Limb (tissue), 2 donors: ENCODE results near the gene KRT78.
A peak's percentile ranks its signal among the peaks of the same experiment; 100 is the strongest.
"Not testable (repeated sequence)": the region's sequence is repeated elsewhere in the genome, so short reads cannot be mapped to it uniquely, and the experiment has no call there.

Source experiments
- DNase-seq, 2 donors: peaks; one replicate each; pipeline ENCODE4 v3.0.0-alpha.2; 2016; ENCODE audit errors: extremely low spot score in 2 of 2

Gene KRT78, protein sequence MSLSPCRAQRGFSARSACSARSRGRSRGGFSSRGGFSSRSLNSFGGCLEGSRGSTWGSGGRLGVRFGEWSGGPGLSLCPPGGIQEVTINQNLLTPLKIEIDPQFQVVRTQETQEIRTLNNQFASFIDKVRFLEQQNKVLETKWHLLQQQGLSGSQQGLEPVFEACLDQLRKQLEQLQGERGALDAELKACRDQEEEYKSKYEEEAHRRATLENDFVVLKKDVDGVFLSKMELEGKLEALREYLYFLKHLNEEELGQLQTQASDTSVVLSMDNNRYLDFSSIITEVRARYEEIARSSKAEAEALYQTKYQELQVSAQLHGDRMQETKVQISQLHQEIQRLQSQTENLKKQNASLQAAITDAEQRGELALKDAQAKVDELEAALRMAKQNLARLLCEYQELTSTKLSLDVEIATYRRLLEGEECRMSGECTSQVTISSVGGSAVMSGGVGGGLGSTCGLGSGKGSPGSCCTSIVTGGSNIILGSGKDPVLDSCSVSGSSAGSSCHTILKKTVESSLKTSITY

DNA sequence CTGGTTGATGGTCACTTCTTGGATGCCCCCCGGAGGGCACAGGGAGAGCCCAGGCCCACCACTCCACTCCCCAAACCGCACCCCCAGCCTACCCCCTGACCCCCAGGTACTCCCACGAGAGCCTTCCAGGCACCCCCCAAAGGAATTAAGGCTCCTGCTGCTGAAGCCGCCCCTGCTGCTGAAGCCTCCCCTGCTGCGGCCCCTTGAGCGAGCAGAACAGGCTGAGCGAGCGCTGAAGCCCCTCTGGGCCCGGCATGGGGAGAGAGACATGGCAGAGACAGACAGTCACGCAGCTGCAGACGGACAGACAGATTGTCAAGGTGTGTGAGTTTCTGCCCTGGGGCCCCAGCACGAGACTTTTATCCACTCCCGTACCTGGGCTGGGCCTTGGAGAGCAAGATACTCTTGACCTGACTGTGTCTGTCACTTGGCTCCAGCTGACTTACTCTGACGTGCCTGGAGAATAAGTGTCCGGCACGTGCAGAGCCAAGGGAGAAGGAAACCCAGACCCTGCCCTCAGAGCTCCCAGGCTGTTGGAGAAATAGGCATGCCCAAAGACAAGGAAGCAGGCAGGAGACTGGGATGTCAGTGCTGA lies at the start of gene KRT78:
TSS of gene KRT78 (minus strand) at position 334 of the 595 bp plus-strand sequence. CDS start at position 270, 64 bp downstream.
- DNase-seq: no peak

GRCh38 chr12:52896190-52897100 lies 47.7 kb upstream of the KRT78 start:
- DNase-seq: no peak

GRCh38 chr12:52895726-52896189 lies 47.0 kb upstream of the KRT78 start:
- no peak for DNase-seq

DNA sequence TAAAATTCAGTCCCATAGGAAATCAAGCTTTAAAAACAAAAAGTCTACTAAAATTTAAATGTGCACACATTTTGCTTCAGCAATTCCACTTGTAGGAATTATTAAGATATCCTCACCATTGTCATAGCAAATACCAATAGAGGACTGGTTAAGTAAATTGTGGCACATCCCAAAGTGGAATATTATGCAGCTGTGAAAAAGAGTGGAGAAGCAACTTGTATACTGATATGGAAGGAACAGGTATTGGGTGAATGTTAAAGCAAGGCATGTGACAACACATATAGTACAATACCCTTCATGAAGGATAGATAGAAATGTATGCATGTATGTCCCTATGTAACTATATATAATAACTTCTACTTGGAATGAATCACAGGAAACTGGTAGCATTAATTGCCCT lies 44.2 kb upstream of the KRT78 start:
- no peak for DNase-seq

- no peak for DNase-seq
Measured at GRCh38 chr12:52892207-52892852, 43.5 kb upstream of the KRT78 start.

- DNase-seq: no peak
Measured at GRCh38 chr12:52891044-52891443, 42.2 kb upstream of the KRT78 start.

GRCh38 chr12:52890417-52890816 lies 41.6 kb upstream of the KRT78 start:
- no peak for DNase-seq

GRCh38 chr12:52884526-52885293 lies 35.9 kb upstream of the KRT78 start:
- peak; percentile 64 to 86 for DNase-seq

DNA sequence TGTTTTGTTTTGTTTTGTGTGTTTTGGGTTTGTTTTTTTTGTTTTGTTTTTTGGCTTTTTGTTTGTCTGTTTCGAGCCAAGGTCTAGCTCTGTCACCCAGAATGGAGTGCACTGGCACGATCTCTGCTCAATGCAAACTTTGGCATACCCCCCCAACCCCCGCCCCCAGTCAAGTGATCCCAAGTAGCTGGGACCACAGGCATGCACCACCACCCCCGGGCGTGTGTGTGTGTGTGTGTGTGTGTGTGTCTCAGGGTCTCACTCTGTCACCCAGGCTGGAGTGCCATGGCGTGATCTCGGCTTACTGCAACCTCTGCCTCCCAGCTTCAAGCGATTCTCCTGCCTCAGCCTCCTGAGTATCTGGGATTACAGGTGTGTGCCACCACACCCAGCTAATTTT lies 31.7 kb upstream of the KRT78 start:
- DNase-seq: not testable (repeated sequence)

- peak; percentile 86 to 88 for DNase-seq
Measured at GRCh38 chr12:52879394-52880351, 30.9 kb upstream of the KRT78 start.

GRCh38 chr12:52878507-52879393 lies 30.0 kb upstream of the KRT78 start:
- peak in 1 of 2 donors; percentile 35 for DNase-seq

DNA sequence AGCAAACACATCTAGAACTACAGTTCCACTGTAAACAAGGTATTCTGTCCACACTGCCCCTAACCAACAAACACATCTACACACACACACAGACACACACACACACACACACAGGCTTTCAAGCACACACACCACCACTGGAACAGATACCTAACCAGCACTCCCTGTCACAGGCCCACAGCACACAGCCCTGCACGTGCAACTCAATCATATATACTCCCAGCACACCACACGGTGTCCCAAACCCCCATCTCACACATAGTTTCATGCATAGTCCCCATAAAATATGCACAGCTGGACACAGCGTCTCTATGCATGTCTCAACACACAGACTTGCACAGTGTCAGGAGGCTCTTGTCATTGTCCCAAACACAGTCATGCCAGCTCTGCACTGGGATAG lies 28.4 kb upstream of the KRT78 start:
- no peak for DNase-seq

GRCh38 chr12:52876372-52876771 lies 27.6 kb upstream of the KRT78 start:
- no peak for DNase-seq

DNA sequence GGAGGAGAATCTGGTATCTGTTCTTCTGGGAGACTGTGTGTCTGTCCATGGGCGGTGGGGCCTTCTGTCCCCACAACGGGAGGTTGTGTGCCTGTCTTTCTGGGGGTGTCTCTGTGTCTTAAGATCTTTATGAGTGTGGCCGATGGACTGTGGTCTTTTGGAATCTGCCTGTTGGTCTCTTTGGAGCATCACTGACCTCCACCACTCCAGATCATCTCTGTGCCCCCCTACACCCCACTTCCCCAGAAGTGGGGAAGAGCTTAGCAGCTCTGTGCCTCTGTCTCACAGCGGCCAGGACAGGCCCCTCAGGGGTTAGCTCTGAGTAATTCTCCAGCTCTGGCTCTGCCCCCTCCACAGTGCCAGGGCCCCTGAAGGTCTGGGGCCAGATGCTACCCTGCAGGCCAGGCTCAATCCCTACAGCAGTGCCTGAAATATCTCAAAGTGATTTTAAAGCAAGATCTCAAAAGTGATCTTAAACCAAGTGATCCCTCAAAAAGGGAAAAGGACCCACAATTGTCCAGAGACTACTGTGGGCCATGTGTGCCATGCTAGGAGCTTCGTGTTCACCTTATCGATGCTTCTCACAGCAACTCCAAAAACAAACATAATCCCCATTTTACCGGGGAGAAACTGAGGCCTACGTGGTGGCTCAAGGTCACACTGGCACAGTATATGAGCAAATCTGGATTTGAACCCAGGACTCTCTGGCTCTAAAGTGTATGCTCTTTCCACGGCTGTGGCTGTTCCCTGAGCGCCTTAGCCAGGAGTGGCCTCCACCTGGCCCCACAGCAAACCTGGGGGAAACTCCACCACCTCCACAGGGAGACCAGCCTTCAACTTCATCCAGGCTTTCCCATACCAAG lies 26.0 kb upstream of the KRT78 start:
- DNase-seq: no peak

DNA sequence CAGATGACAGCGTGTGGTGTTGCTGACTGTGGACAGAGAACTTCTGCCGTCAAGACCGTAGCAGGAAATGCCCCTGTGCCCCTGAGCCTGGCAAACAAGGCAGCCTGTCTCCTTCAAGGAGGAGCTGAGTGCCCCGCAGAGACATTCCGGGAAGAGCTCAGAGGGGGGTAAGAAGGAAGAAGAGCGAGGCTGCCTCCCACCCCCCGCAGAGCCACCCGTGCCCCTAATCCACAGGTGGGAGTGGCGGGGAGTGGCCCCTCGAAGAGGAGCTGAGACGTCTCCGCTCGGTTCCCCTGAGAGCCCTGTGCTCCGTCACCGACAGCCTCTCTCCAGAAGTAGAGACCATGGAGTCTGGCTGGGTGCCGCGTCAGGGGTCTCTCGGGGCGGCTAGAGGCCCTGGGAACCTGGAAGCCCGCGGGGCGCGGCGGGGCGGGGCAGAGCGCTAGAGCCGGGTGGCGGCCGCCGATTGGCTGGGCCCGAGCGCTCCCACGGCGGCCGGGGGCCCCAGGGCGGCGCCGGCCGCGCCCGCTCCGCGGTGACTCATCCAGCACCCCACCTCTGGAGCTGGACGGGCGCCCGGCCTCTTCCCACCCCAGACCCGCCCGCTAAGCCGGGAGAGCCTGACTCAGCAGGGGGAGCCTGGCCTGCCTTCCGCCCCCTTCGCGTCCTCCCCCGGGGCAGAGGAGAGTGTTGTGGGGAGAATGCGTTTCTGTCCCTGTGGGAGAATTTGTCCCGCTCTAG lies 25.2 kb upstream of the KRT78 start:
- DNase-seq: peak in 1 of 2 donors; percentile 71

DNA sequence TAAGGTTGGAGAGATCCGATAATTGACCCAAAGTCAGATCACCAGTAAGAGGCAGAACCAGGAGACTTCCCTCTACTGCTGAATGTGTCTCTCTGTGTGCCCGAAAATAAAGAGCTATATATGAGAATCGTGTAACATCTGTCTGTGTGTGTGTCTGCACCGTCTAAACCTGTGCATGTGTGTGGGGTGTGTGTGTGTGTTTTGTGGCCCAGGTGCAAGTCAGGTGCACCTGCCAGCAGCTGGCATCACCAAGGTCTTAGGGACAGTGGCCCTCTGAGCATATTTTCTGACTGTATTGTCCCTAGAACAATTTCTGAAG lies 24.7 kb upstream of the KRT78 start:
- DNase-seq: no peak
